NCI-H2227 (cell line): ENCODE measurements around the gene VAC14.
"Not testable (repeated sequence)": the region's sequence is repeated elsewhere in the genome, so short reads cannot be mapped to it uniquely, and the experiment has no call there.

Source experiments
- DNase-seq: peaks from one replicate; lab custom pipeline; 2025; ENCODE audit not compliant: unreplicated experiment; lab: John Stamatoyannopoulos, UW

VAC14 gene

GRCh38 chr16:70745536-70746025 lies 55.4 kb downstream of the VAC14 start:
- no peak for DNase-seq

GRCh38 chr16:70744366-70744765 lies 56.6 kb downstream of the VAC14 start:
- no peak for DNase-seq

GRCh38 chr16:70743791-70744190 lies 57.2 kb downstream of the VAC14 start:
- no peak for DNase-seq

- not testable (repeated sequence) for DNase-seq
These were observed 58.0 kb downstream of the VAC14 start for GRCh38 chr16:70742967-70743366.

GRCh38 chr16:70741783-70742125 lies 59.2 kb downstream of the VAC14 start:
- no peak for DNase-seq

- no peak for DNase-seq
These were observed 59.8 kb downstream of the VAC14 start for GRCh38 chr16:70740914-70741782.

- DNase-seq = no peak
These were observed 60.6 kb downstream of the VAC14 start for GRCh38 chr16:70740174-70740913.

- DNase-seq = no peak
These were observed 61.6 kb downstream of the VAC14 start for GRCh38 chr16:70739389-70739788.

GRCh38 chr16:70738083-70738977 lies 62.6 kb downstream of the VAC14 start:
- peak; percentile 17 for DNase-seq

GRCh38 chr16:70737377-70738082 lies 63.4 kb downstream of the VAC14 start:
- DNase-seq = no peak

GRCh38 chr16:70736465-70737376 lies 64.2 kb downstream of the VAC14 start:
- DNase-seq = no peak

GRCh38 chr16:70735141-70735979 lies 65.6 kb downstream of the VAC14 start:
- no peak for DNase-seq

- DNase-seq = no peak
These were observed 66.3 kb downstream of the VAC14 start for GRCh38 chr16:70734522-70735095.

- DNase-seq = no peak
These were observed 70.0 kb downstream of the VAC14 start for GRCh38 chr16:70730944-70731343.

- DNase-seq = no peak
These were observed 70.9 kb downstream of the VAC14 start for GRCh38 chr16:70730031-70730430.

- no peak for DNase-seq
These were observed 71.7 kb downstream of the VAC14 start for GRCh38 chr16:70729292-70729691.

- DNase-seq = no peak
These were observed 72.8 kb downstream of the VAC14 start for GRCh38 chr16:70728150-70728549.

GRCh38 chr16:70726892-70727361 lies 74.0 kb downstream of the VAC14 start:
- no peak for DNase-seq
